HCT116 (cell line): ENCODE results near the gene ATG101. TPM values are rescaled to one million over a fixed set of nuclear protein-coding genes. Genes with fewer than 3 reads are reported as not detected.

Experiments
- ATAC-seq: fragments of 200-7000 bp; cut with Tn5 transposase; 2 replicates; pipeline ENCODE4 v1.9.1; 2020; ENCODE audit warnings: mild to moderate bottlenecking, moderate library complexity
- BruUV-seq: library from RNA; stranded (reverse); fragments of 400-500 nt; replicated peaks from 2 replicates; lab custom pipeline; 2021; lab: Mats Ljungman, UMichigan
- CTCF ChIA-PET: fragments of 300-600 bp; sonication (Branson Sonifier 250); formaldehyde crosslinking; loops from one replicate; lab custom pipeline; 2021; ENCODE audit warnings: antibody characterized with exemption; lab: Charles Lee
- POLR2A ChIA-PET: fragments of 300-600, 350-600 bp; sonication (Branson Sonifier 250); formaldehyde crosslinking; loops from one replicate; lab custom pipeline; 2021; ENCODE audit warnings: antibody characterized with exemption; lab: Charles Lee
- RAD21 ChIA-PET, 2 experiments: fragments of 300-600 bp; sonication (Branson Sonifier 250); formaldehyde crosslinking; loops; one replicate each; lab custom pipeline; 2023; ENCODE audit warnings: low total read pairs in 2 of 2; ENCODE audit not compliant: uncharacterized antibody in 2 of 2, unreplicated experiment in 2 of 2, low non-redundant PET in 1 of 2; lab: Charles Lee
- DNase-seq: peaks from one replicate; pipeline ENCODE4 v3.0.0-alpha.2; 2010; ENCODE audit warnings: low read depth, low spot score
- H2AFZ ChIP-seq: fragments of 200-600 bp; shearing (Covaris generic), sonication (generic); 2 replicates; pipeline ENCODE4 v1.6.1; 2017; ENCODE audit warnings: low read depth, mixed run types, mixed read lengths, antibody characterized with exemption, low read length; ENCODE audit not compliant: poor library complexity, severe bottlenecking
- H3K27ac ChIP-seq: 2 replicates; pipeline ENCODE4 v1.5.1; 2012; ENCODE audit warnings: low read depth, low read length
- H3K27me3 ChIP-seq: fragments of 200-600 bp; sonication (generic); 2 replicates; pipeline ENCODE4 v1.6.1; 2016; ENCODE audit warnings: mixed run types, low read length, mixed read lengths; ENCODE audit not compliant: insufficient read depth
- H3K36me3 ChIP-seq, 2 experiments: fragments of 200-500 bp in 1 of 2; fragments of 200-600 bp in 1 of 2; sonication (Bioruptor generic) in 1 of 2; sonication (generic) in 1 of 2; 2 replicates each; pipeline versions ENCODE4 v1.5.1 to v1.6.1; 2014 to 2016; ENCODE audit warnings: low read length in 2 of 2, inconsistent platforms in 1 of 2, mixed read lengths in 1 of 2, mixed run types in 1 of 2; ENCODE audit not compliant: insufficient read depth in 2 of 2, control insufficient read depth in 1 of 2
- H3K4me1 ChIP-seq, 2 experiments: fragments of 200-600 bp in 1 of 2; sonication (generic) in 1 of 2; 2 replicates each; pipeline versions ENCODE4 v1.5.1 to v1.6.1; 2012 to 2017; ENCODE audit warnings: low read length in 2 of 2, inconsistent platforms in 1 of 2, mild to moderate bottlenecking in 1 of 2, mixed read lengths in 1 of 2, mixed run types in 1 of 2, moderate library complexity in 1 of 2; ENCODE audit not compliant: insufficient read depth in 2 of 2, control insufficient read depth in 1 of 2
- H3K4me2 ChIP-seq: fragments of 200-600 bp; sonication (generic); 2 replicates; pipeline ENCODE4 v1.6.1; 2017; ENCODE audit warnings: mixed run types, low read length, mixed read lengths
- H3K4me3 ChIP-seq, 2 experiments: fragments of 200-600 bp in 1 of 2; sonication (generic) in 1 of 2; replicated peaks in 1 of 2; 2 replicates each; pipeline ENCODE4 v1.5.1; 2011 to 2016; ENCODE audit warnings: low read length in 2 of 2, control low read depth in 1 of 2, low read depth in 1 of 2, mild to moderate bottlenecking in 1 of 2, mixed read lengths in 1 of 2, mixed run types in 1 of 2
- H3K79me2 ChIP-seq: fragments of 200-600 bp; sonication (generic); 2 replicates; pipeline ENCODE4 v1.6.1; 2017; ENCODE audit warnings: mild to moderate bottlenecking, mixed run types, low read length, moderate library complexity, mixed read lengths; ENCODE audit not compliant: insufficient read depth
- H3K9ac ChIP-seq: fragments of 200-600 bp; sonication (generic); 2 replicates; pipeline ENCODE4 v1.6.1; 2016; ENCODE audit warnings: low read length, mixed read lengths
- H3K9me2 ChIP-seq: fragments of 200-600 bp; sonication (generic), shearing (Covaris generic); 2 replicates; pipeline ENCODE4 v1.6.1; 2017; ENCODE audit warnings: mixed run types, mild to moderate bottlenecking, moderate library complexity; ENCODE audit not compliant: insufficient read depth
- H3K9me3 ChIP-seq, 2 experiments: fragments of 200-500 bp in 1 of 2; fragments of 200-600 bp in 1 of 2; sonication (Bioruptor generic) in 1 of 2; sonication (generic) in 1 of 2; 2 replicates each; pipeline ENCODE4 v1.6.1; 2014 to 2017; ENCODE audit warnings: low read length in 2 of 2, mixed read lengths in 2 of 2, inconsistent platforms in 1 of 2, low read depth in 1 of 2, mild to moderate bottlenecking in 1 of 2, mixed run types in 1 of 2, moderate library complexity in 1 of 2; ENCODE audit not compliant: control insufficient read depth in 1 of 2, insufficient read depth in 1 of 2
- H4K20me1 ChIP-seq: fragments of 200-600 bp; sonication (generic), shearing (Covaris generic); 2 replicates; pipeline ENCODE4 v1.6.1; 2017; ENCODE audit warnings: mixed run types, mild to moderate bottlenecking, moderate library complexity; ENCODE audit not compliant: insufficient read depth
- CEBPB ChIP-seq: IDR thresholded peaks from 2 replicates; pipeline ENCODE4 v1.6.1; 2012; ENCODE audit warnings: low read depth
- CTCF ChIP-seq, 3 experiments: fragments of 200-600 bp in 1 of 3; sonication (generic) in 1 of 3; IDR thresholded peaks in 2 of 3; conservative IDR thresholded peaks in 1 of 3; 2 replicates each; pipeline ENCODE4 v1.5.1; 2012 to 2017; ENCODE audit warnings: low read depth in 2 of 3, low read length in 2 of 3, antibody characterized with exemption in 1 of 3, borderline replicate concordance in 1 of 3, control low read depth in 1 of 3, mild to moderate bottlenecking in 1 of 3, mixed read lengths in 1 of 3, mixed run types in 1 of 3, moderate library complexity in 1 of 3; ENCODE audit not compliant: insufficient read depth in 1 of 3
- ELF1 ChIP-seq: IDR thresholded peaks from 2 replicates; pipeline ENCODE4 v1.6.1; 2012; ENCODE audit warnings: low read depth, borderline replicate concordance
- EZH2phosphoT487 ChIP-seq: fragments of 200-600 bp; IDR thresholded peaks from 2 replicates; pipeline ENCODE4 v1.6.1; 2018; ENCODE audit warnings: antibody characterized with exemption, borderline replicate concordance
- JUND ChIP-seq: IDR thresholded peaks from 2 replicates; pipeline ENCODE4 v1.6.1; 2012
- POLR2A ChIP-seq: IDR thresholded peaks from 2 replicates; pipeline ENCODE4 v1.7.0; 2011; ENCODE audit warnings: borderline replicate concordance; ENCODE audit not compliant: insufficient read depth, insufficient read length; ENCODE audit errors: extremely low read depth
- SP1 ChIP-seq: IDR thresholded peaks from 2 replicates; pipeline ENCODE4 v1.6.1; 2012; ENCODE audit warnings: low read depth
- TCF7L2 ChIP-seq: IDR thresholded peaks from 2 replicates; pipeline ENCODE4 v1.7.0; 2011; ENCODE audit warnings: borderline replicate concordance, inconsistent platforms; ENCODE audit not compliant: insufficient read depth, insufficient read length; ENCODE audit errors: extremely low read depth
- YY1 ChIP-seq: IDR thresholded peaks from 2 replicates; pipeline ENCODE4 v1.6.1; 2011; ENCODE audit warnings: low read length, low read depth, moderate library complexity, mild to moderate bottlenecking; ENCODE audit not compliant: insufficient replicate concordance; ENCODE audit errors: extremely low read depth
- ZBTB33 ChIP-seq: IDR thresholded peaks from 2 replicates; pipeline ENCODE4 v1.6.1; 2011; ENCODE audit warnings: mild to moderate bottlenecking, low read length, moderate library complexity; ENCODE audit not compliant: insufficient replicate concordance; ENCODE audit errors: extremely low read depth
- ZFX ChIP-seq: fragments of 450-650 bp; IDR thresholded peaks from 2 replicates; pipeline ENCODE4 v1.6.1; 2017
- ZNF274 ChIP-seq: fragments of 200-500 bp; sonication (Bioruptor generic); IDR thresholded peaks from 2 replicates; pipeline ENCODE4 v1.6.1; 2014; ENCODE audit warnings: mild to moderate bottlenecking, low read depth, low read length, inconsistent platforms
- intact Hi-C: fragments of 100-400 bp; cut with micrococcal nuclease; formaldehyde crosslinking; loops from 2 replicates; pipeline ENCODE4 v1.10.0; 2022
- total RNA-seq: library from RNA; stranded (reverse); gene quantifications from one replicate; pipeline ENCODE4 v1.2.1, GENCODE V29; 2021; ENCODE audit not compliant: unreplicated experiment

The ATG101 gene
- total RNA-seq, 1 experiment from 2014 or later = 49.2 TPM

- intact Hi-C loops = no loop called here
- no peak overlapping the region for H3K4me2 ChIP-seq
- H3K27me3 ChIP-seq = no peaks in the 10 kb centered on the region; the same call in 1 of the 2 replicates
- no TSS peak for BruUV-seq
- no peaks in the 10 kb centered on the region for H3K79me2 ChIP-seq
- H3K9ac ChIP-seq = no peak overlapping the region
- no peak for ATAC-seq
- H3K9me3 ChIP-seq = no peaks in the 10 kb centered on the region
- no peak overlapping the region for H2AFZ ChIP-seq
- POLR2A ChIA-PET = interaction anchor here (1.2 kb wide), 1 partner anchor 57 kb away, joined by 3 read pairs; no protein-coding TSS in a partner anchor
- peaks cover 0 to 5% of the 10 kb centered on the region in 2 experiments; a peak in 1 of 4 replicates for H3K4me1 ChIP-seq
- H3K36me3 ChIP-seq = peaks cover 1 to 10% of the 10 kb centered on the region in 2 experiments; a peak in 3 of 4 replicates
- RAD21 ChIA-PET = interaction anchor here (1.7 to 1.9 kb wide), 2 partner anchors 57 kb away, joined by 9 to 12 read pairs; no protein-coding TSS in a partner anchor
- TF ChIP-seq YY1 = no peak
- no peak overlapping the region for H3K27ac ChIP-seq
- no peak overlapping the region for H3K4me3 ChIP-seq
- CTCF ChIA-PET = interaction anchor here (0.8 to 8.9 kb wide), 5 partner anchors 13 to 77 kb away, joined by 3 to 123 read pairs (median 5); no protein-coding TSS in a partner anchor
- no peaks in the 10 kb centered on the region for H4K20me1 ChIP-seq
- H3K9me2 ChIP-seq = no peaks in the 10 kb centered on the region
- no peak for DNase-seq
Measured at GRCh38 chr12:52082026-52082668, 12.4 kb downstream of the ATG101 start.

- no peak overlapping the region for H3K4me2 ChIP-seq
- no peak overlapping the region for H3K4me3 ChIP-seq
- no peak overlapping the region for H2AFZ ChIP-seq
- no peak for DNase-seq
- BruUV-seq = no TSS peak
- ChIA-PET CTCF (interaction anchor here (0.7 to 8.9 kb wide), 6 partner anchors 9 to 78 kb away, joined by 3 to 123 read pairs (median 4); partner anchors contain the start of gene ATG101), POLR2A (interaction anchor here (1.0 kb wide), 1 partner anchor 57 kb away, joined by 6 read pairs; no protein-coding TSS in a partner anchor), RAD21 (interaction anchor here (1.7 to 1.9 kb wide), 2 partner anchors 57 kb away, joined by 9 to 12 read pairs; no protein-coding TSS in a partner anchor)
- H3K27me3 ChIP-seq = no peaks in the 10 kb centered on the region; the same call in 1 of the 2 replicates
- no peaks in the 10 kb centered on the region for H3K79me2 ChIP-seq
- H4K20me1 ChIP-seq = no peaks in the 10 kb centered on the region
- H3K9ac ChIP-seq = no peak overlapping the region
- ATAC-seq = no peak
- no peaks in the 10 kb centered on the region for H3K9me3 ChIP-seq
- intact Hi-C loops = no loop called here
- H3K36me3 ChIP-seq = peaks cover 0 to 5% of the 10 kb centered on the region in 2 experiments; a peak in 3 of 4 replicates
- H3K9me2 ChIP-seq = no peaks in the 10 kb centered on the region
- peaks cover 0 to 5% of the 10 kb centered on the region in 2 experiments; a peak in 1 of 4 replicates for H3K4me1 ChIP-seq
- no peak overlapping the region for H3K27ac ChIP-seq
- TF ChIP-seq ZFX = no peak
- no peak for TF ChIP-seq EZH2phosphoT487
- no peak for TF ChIP-seq SP1
- TF ChIP-seq ZNF274 = no peak
- TF ChIP-seq TCF7L2 = no peak
- no peak for TF ChIP-seq CTCF (IDR thresholded peaks at IDR 0.05 in 2 of 3, conservative IDR thresholded peaks at IDR 0.05 in 1 of 3; ENCODE audit: borderline replicate concordance in 1 of 3, insufficient read depth in 1 of 3, low read depth in 2 of 3, low read length in 2 of 3)
- TF ChIP-seq POLR2A = no peak
- no peak for TF ChIP-seq CEBPB
- TF ChIP-seq JUND = no peak
- no peak for TF ChIP-seq ZBTB33
- TF ChIP-seq ELF1 = no peak
Measured at GRCh38 chr12:52082669-52082987, 12.8 kb downstream of the ATG101 start.
